GM13976 (cell line): ENCODE measurements around the gene SPPL2B.
"Not testable (repeated sequence)": the region's sequence is repeated elsewhere in the genome, so short reads cannot be mapped to it uniquely, and the experiment has no call there.

Experiments
- DNase-seq: peaks from one replicate; pipeline ENCODE4 v3.0.0; 2012; ENCODE audit warnings: low spot score
- in situ Hi-C: fragments of 300-500 bp; cut with MboI; formaldehyde crosslinking; loops from one replicate; pipeline ENCODE4 v1.12.0; 2022; ENCODE audit warnings: low sequenced_read_pairs, mixed read lengths, inconsistent platforms; ENCODE audit not compliant: unreplicated experiment
- TF ChIP-seq, protein P1 (sequence below): IDR thresholded peaks from 2 replicates; pipeline ENCODE4 v1.5.1; 2012; ENCODE audit warnings: borderline replicate concordance, mild to moderate bottlenecking; ENCODE audit not compliant: insufficient read depth; ENCODE audit errors: extremely low read depth, missing control alignments, control extremely low read depth

SPPL2B gene, protein sequence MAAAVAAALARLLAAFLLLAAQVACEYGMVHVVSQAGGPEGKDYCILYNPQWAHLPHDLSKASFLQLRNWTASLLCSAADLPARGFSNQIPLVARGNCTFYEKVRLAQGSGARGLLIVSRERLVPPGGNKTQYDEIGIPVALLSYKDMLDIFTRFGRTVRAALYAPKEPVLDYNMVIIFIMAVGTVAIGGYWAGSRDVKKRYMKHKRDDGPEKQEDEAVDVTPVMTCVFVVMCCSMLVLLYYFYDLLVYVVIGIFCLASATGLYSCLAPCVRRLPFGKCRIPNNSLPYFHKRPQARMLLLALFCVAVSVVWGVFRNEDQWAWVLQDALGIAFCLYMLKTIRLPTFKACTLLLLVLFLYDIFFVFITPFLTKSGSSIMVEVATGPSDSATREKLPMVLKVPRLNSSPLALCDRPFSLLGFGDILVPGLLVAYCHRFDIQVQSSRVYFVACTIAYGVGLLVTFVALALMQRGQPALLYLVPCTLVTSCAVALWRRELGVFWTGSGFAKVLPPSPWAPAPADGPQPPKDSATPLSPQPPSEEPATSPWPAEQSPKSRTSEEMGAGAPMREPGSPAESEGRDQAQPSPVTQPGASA

DNA sequence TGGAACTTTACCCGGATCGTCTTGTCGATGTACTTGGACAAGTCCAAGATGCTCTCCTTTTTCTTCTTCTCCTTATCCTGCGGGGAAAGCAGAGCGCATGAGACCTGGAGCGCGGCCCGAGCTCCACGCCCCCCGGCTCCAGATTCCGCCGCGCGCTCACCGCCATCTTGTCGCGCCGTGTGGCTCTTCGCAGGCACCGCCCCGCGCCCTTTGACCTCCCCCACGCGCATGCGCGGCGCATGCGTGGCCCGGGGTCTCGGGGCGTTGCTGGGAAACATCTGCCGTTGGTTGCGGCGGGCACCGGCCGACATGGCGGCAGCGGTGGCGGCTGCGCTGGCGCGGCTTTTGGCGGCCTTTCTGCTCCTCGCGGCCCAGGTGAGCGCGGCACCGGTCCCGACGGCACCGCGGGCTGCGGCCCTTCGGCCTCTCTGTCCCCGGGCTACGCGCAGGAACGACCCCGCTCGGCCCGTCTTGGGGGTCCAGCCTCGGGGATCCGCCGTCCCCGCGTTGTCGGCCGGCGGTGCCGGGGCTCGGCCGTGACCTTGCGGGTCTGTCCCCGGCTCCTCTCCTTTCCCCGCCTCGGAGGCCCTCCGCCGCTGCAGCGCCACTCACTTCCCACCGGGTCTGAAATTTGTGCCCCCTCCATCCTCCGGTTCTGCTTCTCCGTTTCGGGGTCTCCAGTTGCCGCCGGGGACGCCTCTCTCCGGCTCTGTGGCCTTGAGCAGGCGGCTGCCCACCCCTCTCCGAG lies at the start of gene SPPL2B, which contains the start of gene LSM7:
TSS of gene SPPL2B (plus strand) at position 284 of the 748 bp plus-strand sequence. CDS start at position 310, 26 bp downstream.
TSS of gene LSM7 (minus strand) at position 186 of the 748 bp plus-strand sequence. CDS start at position 166, 20 bp downstream.
- in situ Hi-C loops, result no loop called here
- DNase-seq, result peak; percentile 99
- TF ChIP-seq, protein P1, sequence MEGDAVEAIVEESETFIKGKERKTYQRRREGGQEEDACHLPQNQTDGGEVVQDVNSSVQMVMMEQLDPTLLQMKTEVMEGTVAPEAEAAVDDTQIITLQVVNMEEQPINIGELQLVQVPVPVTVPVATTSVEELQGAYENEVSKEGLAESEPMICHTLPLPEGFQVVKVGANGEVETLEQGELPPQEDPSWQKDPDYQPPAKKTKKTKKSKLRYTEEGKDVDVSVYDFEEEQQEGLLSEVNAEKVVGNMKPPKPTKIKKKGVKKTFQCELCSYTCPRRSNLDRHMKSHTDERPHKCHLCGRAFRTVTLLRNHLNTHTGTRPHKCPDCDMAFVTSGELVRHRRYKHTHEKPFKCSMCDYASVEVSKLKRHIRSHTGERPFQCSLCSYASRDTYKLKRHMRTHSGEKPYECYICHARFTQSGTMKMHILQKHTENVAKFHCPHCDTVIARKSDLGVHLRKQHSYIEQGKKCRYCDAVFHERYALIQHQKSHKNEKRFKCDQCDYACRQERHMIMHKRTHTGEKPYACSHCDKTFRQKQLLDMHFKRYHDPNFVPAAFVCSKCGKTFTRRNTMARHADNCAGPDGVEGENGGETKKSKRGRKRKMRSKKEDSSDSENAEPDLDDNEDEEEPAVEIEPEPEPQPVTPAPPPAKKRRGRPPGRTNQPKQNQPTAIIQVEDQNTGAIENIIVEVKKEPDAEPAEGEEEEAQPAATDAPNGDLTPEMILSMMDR, result no peak

DNA sequence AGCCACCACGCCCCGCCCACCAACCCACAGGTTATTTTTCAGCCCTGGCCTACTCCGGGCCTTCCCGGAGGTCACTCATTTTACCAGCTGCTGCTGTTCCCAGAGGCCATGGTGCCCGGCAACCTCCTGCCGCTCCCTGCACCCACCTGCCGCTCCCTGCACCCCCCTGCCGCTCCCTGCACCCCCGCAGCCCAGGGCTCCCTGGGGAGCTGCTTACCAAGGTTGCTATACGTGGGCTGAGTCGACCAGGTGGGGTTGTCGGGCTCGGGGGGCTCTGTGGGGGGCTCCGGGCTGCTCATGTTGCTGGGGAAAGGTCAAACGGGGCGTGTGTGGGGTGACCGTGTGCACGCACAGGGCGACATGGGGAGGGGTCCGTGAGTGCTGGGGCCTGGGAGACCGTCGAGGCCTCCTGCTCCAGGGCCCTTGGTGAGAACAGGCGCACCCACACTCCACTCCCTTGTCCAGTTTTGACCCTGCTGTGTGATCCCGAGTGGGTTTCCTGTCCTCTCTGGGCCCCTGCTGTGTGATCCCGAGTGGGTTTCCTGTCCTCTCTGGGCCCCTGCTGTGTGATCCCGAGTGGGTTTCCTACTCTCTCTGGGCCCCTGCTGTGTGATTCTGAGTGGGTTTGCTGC lies 47.7 kb upstream of the SPPL2B start:
- in situ Hi-C loops, result no loop called here
- DNase-seq, result no peak
- TF ChIP-seq, protein P1, result no peak

DNA sequence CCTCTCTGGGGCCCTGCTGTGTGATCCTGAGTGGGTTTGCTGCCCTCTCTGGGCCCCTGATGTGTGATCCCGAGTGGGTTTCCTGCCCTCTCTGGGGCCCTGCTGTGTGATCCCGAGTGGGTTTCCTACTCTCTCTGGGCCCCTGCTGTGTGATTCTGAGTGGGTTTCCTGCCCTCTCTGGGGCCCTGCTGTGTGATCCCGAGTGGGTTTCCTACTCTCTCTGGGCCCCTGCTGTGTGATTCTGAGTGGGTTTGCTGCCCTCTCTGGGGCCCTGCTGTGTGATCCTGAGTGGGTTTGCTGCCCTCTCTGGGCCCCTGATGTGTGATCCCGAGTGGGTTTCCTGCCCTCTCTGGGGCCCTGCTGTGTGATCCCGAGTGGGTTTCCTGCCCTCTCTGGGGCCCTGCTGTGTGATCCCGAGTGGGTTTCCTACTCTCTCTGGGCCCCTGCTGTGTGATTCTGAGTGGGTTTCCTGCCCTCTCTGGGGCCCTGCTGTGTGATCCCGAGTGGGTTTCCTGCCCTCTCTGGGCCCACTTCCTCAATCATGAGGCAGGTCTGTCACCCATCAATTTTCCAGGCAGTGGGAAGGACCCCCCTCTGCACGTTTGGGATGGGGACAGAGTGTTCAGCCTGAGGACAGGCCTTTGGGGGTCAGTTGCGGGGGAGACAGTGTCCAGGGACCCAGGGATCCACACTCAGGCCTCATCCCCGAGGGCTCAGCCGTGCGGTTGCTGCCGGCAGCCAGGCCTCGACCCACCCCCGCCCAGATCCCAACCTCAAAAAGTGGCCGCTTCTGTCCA lies 47.0 kb upstream of the SPPL2B start:
- DNase-seq, in situ Hi-C loops: not testable (repeated sequence)

DNA sequence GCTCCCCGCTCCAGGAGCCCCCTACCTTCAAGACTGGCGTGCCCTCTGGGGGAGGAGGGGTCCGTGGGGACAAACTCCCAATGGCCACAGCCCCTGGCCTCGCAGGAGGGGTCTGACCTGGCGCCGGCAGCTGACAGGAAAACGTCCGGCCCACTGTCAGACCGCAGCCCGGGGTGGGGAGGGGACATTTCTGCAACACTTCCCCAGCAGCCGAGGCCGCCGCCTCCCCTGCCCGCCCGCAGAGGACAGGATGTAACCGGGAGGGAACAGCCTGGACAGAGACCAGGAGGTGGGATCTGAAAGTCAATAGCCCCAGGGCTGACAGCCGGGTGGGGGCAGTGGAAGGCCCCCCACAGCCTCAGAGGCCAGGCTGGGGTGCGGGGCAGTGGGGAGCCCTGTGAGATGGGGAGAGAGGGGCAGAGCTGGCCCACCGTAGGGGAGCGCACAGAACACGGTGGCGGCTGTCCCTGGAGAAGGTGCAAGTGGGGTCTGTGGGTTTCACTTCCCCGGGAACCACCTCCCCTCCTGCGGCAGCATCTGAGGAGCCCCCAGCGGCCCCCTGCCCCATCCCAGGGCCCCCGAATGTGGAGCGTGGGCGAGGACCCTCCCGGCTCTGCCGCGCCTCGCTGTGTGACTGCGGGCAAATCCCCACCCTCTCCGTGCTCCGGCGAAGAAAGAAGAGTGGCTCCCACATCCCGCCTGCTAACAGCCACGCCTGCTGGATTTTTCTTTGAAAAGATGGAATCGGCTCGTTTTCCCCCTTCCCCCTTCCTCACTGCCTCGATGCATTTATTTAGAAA lies 46.2 kb upstream of the SPPL2B start, which contains the start of gene PEAK3:
TSS of gene PEAK3 (minus strand) at position 114 of the 800 bp plus-strand sequence. CDS start 1,244 bp downstream, outside the sequence.
- TF ChIP-seq, protein P1, result no peak
- in situ Hi-C loops, result no loop called here
- peak; percentile 75 for DNase-seq

DNA sequence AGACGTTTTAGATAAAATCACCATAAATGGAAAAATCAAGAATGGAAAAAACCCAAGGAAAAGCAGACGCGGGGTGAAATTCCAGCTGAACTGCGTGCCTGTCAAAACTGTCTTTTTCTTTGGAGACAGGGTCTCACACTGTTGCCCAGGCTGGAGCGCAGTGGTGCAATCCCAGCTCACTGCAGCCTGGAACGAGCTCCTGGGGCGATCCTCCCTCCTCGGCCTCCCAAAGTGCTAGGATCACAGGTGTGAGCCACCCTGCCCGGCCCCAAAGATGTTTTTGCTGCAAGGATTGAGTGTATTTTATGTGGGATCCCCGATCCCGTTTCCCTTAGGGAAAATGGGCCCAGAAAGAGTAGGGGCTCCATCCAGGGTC lies 45.6 kb upstream of the SPPL2B start:
- no peak for DNase-seq
- TF ChIP-seq, protein P1, result no peak
- in situ Hi-C loops, result no loop called here

DNA sequence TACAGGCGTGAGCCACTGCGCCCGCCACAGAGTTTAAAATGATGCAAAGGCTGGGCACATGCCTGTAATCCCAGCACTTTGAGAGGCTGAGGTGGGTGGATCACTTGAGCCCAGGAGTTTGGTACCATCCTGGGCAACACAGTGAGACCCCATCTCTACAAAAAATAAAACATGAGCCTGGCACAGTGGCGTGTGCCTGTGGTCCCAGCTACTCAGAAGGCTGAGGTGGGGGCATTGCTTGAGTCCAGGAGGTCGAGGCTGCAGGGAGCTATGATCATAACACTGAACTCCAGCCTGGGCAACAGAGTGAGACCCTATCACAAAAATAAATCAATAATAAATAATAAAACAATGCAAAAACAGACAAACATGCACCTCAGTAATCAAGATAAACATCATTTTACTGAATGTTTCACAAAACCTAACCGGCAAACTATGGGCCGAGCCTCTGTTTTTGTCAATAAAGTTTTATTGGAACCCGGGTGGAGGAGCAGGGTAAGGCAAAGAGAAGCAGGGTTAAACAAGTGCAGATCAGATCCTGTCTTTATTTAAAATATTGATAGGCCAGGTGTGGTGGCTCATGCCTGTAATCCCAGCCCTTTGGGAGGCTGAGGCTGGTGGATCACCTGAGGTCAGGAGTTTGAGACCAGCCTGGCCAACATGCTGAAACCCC lies 44.5 kb upstream of the SPPL2B start:
- in situ Hi-C loops, result no loop called here
- no peak for DNase-seq
- TF ChIP-seq, protein P1, result no peak
